Activated CD4-positive, alpha-beta T cell treated with anti-CD3 and anti-CD28 coated beads for 36 hours (primary cell): Measurements from ENCODE around the gene NOL4L. TPM values are rescaled to one million over a fixed set of nuclear protein-coding genes. Genes with fewer than 3 reads are reported as not detected.
A peak's percentile ranks its signal among the peaks of the same experiment; 100 is the strongest.

Source experiments
- ATAC-seq: fragments of 200-7000 bp; cut with Tn5 transposase; one replicate; pipeline ENCODE4 v1.10.0; 2021; ENCODE audit warnings: mild to moderate bottlenecking, moderate library complexity
- CTCF ChIA-PET: fragments of 350-600 bp; sonication (Branson Sonifier 250); formaldehyde crosslinking; loops from one replicate; lab custom pipeline; 2021; ENCODE audit warnings: antibody characterized with exemption; lab: Charles Lee
- POLR2A ChIA-PET: fragments of 350-600 bp; sonication (Branson Sonifier 250); formaldehyde crosslinking; loops from one replicate; lab custom pipeline; 2021; ENCODE audit warnings: antibody characterized with exemption, inconsistent platforms; lab: Charles Lee
- DNase-seq: peaks from one replicate; pipeline ENCODE4 v3.0.0-alpha.2; 2020
- H3K27ac Mint-ChIP-seq: one replicate; pipeline ENCODE4 v1.8.0; 2021; ENCODE audit warnings: mixed read lengths
- H3K27me3 Mint-ChIP-seq: one replicate; pipeline ENCODE4 v1.8.0; 2021; ENCODE audit warnings: mixed read lengths
- H3K36me3 Mint-ChIP-seq: one replicate; pipeline ENCODE4 v1.8.0; 2021; ENCODE audit warnings: low read depth, mixed read lengths
- H3K4me1 Mint-ChIP-seq: one replicate; pipeline ENCODE4 v1.8.0; 2021; ENCODE audit warnings: mixed read lengths
- H3K4me3 Mint-ChIP-seq: one replicate; pipeline ENCODE4 v1.8.0; 2021; ENCODE audit warnings: mild to moderate bottlenecking, moderate library complexity, mixed read lengths
- H3K9me3 Mint-ChIP-seq: one replicate; pipeline ENCODE4 v1.8.0; 2021; ENCODE audit warnings: low read depth, mixed read lengths
- intact Hi-C, 2 experiments: fragments of 100-400 bp; cut with DNase I in 1 of 2; cut with micrococcal nuclease in 1 of 2; formaldehyde crosslinking; loops; one replicate each; pipeline versions ENCODE4 v1.14.2 to v1.15.1; 2022 to 2024; cut with DNase I, micrococcal nuclease
- total RNA-seq, 2 experiments: library from RNA; stranded (reverse); gene quantifications; one replicate each; pipeline ENCODE4 v1.2.3, GENCODE V29; 2021

The NOL4L gene
- total RNA-seq, 2 experiments from 2014 or later = 17.3 to 22.0 TPM

DNA sequence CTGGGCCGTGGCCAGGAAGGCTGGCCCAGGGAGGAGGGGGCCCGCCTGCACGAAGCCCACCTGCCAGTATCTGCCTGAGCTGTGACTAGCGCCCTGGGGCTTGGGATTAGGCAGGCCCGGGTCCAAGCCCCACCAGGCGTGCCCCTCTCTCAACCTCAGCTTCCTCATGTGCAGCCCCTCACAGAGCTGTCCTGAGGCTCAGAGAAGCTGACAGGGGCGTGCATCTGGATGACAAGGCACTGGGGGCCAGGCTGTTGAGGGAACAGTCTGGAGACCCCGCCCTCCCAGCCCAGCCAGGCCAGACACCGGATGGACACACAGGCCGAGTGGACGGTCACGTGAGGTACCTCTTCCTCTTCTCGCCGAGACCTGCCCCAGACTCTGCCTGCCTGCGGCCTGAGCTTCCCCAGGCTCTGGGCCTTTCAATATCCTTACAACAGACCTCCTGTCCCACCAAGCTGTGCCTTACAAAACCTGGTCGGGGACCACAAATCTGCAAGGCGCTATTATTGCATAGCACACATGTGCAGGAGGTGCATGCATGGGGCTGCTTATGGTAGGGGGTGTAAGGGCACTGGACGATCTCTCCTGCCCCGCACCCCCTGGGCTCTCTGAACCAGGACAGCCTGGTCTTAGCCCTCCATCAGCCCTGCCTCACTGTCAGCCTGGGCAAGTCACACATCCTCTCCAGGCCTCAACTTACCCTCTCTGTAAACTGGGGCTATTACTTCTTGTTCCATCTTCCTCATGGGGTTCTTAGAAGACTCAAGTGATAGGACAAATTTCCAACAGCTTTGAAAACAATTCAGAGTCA is 20.0 kb downstream of the NOL4L start:
- peak overlapping the region; percentile 78 for H3K27ac Mint-ChIP-seq
- POLR2A ChIA-PET = no interaction called here
- DNase-seq (no peak), ATAC-seq (no peak)
- intact Hi-C loops = no loop called here
- H3K36me3 Mint-ChIP-seq = no peaks in the 10 kb centered on the region
- H3K4me3 Mint-ChIP-seq = no peak overlapping the region
- peaks cover 39% of the 10 kb centered on the region for H3K4me1 Mint-ChIP-seq
- no peaks in the 10 kb centered on the region for H3K9me3 Mint-ChIP-seq
- H3K27me3 Mint-ChIP-seq = no peaks in the 10 kb centered on the region
- CTCF ChIA-PET = interaction anchor here (0.5 to 1.9 kb wide), 3 partner anchors 43 to 120 kb away, joined by 3 to 4 read pairs (median 3); no protein-coding TSS in a partner anchor

DNA sequence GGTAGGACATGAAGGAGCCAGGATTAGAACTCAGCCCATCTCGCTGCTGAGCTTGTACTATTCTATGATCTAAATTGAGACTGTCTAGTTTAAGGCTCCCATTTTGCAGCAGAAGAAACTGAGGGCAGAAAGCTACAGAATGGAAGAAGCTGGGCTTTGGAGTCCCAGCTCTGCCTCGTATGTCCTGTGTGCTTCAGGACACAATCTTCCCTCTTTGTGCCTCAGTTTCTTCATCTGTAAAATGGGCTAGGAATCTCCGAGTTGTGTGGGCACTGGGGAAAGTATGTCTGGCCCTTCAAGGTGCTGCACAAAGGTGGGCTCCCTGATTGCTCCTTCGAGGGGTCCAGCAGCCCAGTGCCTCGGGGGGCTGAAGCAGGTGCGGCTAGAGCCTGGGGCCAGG is 20.7 kb downstream of the NOL4L start:
- POLR2A ChIA-PET = no interaction called here
- ATAC-seq = no peak
- CTCF ChIA-PET = interaction anchor here (1.2 to 1.6 kb wide), 2 partner anchors 20 to 42 kb away, joined by 3 read pairs; no protein-coding TSS in a partner anchor

DNA sequence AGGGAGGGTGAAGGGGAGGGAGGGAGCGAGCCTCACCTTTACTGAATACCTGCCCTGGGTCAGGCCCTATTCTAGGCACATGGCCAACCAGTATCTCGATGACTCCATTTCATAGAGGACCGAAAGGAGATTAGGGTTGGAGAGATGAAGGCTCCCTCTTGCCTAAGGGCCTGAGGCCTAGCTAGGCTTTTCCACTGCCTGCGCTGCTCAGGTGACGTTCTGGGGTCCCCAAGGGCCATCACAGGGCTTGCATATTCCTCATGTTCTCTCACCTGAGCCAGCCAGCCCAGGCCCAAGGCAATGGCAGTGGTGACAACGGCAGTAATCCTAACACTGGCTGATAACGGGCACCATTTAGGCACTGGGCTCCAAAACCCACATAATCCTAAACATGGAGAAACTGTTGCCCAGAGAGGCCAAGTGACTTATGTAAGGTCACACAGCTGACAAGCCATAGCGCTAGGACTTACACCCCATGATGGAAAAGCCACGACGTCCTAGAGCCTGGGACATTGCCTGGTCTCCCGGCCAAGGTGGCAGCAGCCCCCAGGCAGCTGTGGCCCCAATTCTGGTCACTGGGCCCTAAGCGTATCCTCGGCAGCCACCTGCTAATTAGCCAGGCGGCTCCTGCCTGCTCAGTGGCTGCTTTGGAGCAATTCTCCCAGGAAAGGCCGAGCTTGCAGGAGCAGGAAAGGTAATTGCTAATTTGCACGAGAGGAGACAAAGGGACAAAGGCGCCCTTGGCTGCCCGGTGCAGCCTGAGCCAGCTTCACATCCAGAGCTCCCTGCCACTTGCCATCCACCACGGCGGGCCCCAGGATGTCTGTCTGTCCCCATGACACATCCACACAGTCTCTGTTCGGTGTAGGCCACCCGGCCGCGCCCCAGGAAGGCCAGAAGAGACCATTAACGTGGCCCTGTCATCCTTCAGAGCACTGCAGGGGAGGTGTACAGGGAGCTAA is 21.5 kb downstream of the NOL4L start:
- Mint-ChIP-seq H3K9me3 (no peaks in the 10 kb centered on the region), H3K36me3 (no peaks in the 10 kb centered on the region), H3K27me3 (no peaks in the 10 kb centered on the region), H3K4me1 (peaks cover 38% of the 10 kb centered on the region), H3K27ac (no peak overlapping the region), H3K4me3 (no peak overlapping the region)
- POLR2A ChIA-PET = no interaction called here
- intact Hi-C loops = no loop called here
- CTCF ChIA-PET = interaction anchor here (0.6 to 1.6 kb wide), 3 partner anchors 19 to 53 kb away, joined by 3 read pairs; no protein-coding TSS in a partner anchor
- no peak for ATAC-seq
- no peak for DNase-seq

More for the DNA sequence above, 20.7 kb downstream of the NOL4L start:
- Mint-ChIP-seq H3K4me3 (no peak overlapping the region), H3K27ac (no peak overlapping the region), H3K9me3 (no peaks in the 10 kb centered on the region), H3K4me1 (peaks cover 37% of the 10 kb centered on the region), H3K36me3 (no peaks in the 10 kb centered on the region), H3K27me3 (no peaks in the 10 kb centered on the region)
- intact Hi-C loops = no loop called here
- DNase-seq = no peak

DNA sequence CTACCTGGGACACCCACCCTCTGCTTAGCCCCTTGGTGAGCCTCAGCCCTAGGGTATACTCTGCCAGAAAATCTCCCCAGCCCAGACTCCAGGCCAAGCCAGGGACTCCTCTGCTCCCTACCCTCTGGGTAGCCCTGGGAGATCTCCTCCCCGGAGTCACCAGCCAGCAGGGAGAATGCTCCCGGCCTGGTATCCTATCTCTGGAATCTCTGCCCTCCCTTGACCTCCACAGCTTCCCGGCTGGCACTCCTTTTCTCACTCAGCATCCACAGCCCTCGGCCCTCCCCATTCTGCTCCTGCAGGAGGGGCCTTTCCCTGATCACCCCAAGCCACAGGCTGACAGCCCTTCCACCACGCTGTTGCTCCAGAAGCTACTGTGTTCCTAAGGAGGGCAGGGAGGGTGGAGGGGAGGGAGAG is 22.6 kb downstream of the NOL4L start:
- POLR2A ChIA-PET = no interaction called here
- Mint-ChIP-seq H3K27ac (peak overlapping the region; percentile 70), H3K4me3 (no peak overlapping the region), H3K36me3 (no peaks in the 10 kb centered on the region), H3K9me3 (no peaks in the 10 kb centered on the region), H3K4me1 (peaks cover 41% of the 10 kb centered on the region), H3K27me3 (no peaks in the 10 kb centered on the region)
- DNase-seq = no peak
- ATAC-seq = no peak
- CTCF ChIA-PET = no interaction called here
- intact Hi-C loops = no loop called here

DNA sequence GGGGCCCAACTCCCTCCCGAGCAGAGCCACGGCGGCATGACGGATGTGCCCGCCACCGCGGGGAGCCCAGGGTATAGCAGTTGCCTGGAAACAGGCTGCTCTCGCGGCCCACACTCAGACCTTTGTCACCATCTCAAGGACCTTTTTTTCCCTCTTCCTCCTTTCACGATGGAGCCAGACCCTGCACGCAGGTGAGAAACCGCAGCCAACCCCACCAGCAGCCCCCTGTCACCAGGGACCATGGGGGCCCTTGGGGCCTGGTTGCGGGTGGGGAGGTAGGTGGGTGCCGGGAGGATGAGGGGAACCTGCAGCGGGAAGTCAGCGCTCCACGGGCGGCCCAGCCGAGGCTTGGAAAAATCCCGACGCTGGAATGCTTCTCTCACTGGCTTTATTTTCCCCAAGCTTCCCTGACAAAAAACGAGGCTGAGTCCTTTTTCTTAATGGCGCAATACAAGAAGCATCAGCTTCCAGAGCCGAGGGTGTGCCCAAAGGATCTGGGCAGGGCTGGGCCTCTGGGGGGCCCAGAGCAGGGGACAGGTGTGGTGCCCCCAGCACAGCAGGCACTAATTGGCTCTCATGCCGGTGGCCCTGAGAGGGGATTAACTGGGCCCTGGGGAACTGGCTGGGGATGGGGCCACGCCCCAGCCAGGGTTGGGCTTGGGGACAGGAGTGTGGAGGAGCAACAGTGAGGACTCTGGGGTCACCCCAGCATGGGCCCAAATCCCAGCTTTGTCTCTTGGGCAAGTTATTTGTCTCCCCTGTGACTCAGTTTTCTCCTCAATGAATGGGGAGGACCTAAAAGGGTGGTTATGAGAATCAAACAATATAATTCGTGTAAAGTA is 23.9 kb downstream of the NOL4L start:
- POLR2A ChIA-PET = interaction anchor here (0.5 to 0.7 kb wide), 2 partner anchors 20 to 199 kb away, joined by 3 read pairs; no protein-coding TSS in a partner anchor
- CTCF ChIA-PET = no interaction called here
- ATAC-seq (peak; percentile 77), DNase-seq (peak; percentile 60)
- Mint-ChIP-seq H3K4me1 (peaks cover 48% of the 10 kb centered on the region), H3K9me3 (no peaks in the 10 kb centered on the region), H3K27ac (peak overlapping the region; percentile 82), H3K4me3 (peak overlapping the region; percentile 49), H3K27me3 (no peaks in the 10 kb centered on the region), H3K36me3 (no peaks in the 10 kb centered on the region)
- intact Hi-C loops = no loop called here

DNA sequence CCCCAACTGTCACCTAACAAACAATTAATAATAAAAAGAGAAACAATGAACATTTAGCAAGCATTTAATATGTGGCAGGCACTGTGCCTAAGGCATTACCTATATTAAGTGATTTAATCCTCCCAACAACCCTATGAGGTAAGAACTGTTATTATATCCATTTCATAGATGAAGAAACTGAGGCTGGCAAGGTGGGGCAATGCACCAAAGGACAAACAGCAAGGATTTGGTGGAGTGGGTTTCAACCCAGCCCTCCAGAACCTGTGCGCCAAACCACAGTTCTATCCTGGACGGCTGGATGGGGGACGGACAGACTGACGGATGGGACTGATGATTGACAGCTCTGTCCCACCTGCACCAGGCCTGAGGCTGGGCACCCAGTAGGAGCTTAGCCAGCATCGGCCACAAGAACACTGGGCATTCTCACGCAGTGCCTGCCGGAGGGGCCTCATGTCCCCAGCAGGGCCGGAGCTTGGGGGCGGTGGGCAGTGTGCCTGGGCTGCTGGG is 24.6 kb downstream of the NOL4L start:
- H3K36me3 Mint-ChIP-seq = no peaks in the 10 kb centered on the region
- peak overlapping the region; percentile 82 for H3K27ac Mint-ChIP-seq
- H3K9me3 Mint-ChIP-seq = no peaks in the 10 kb centered on the region
- no peaks in the 10 kb centered on the region for H3K27me3 Mint-ChIP-seq
- no peak for ATAC-seq
- intact Hi-C loops = no loop called here
- H3K4me1 Mint-ChIP-seq = peaks cover 54% of the 10 kb centered on the region
- peak overlapping the region; percentile 49 for H3K4me3 Mint-ChIP-seq
- ChIA-PET CTCF (no interaction called here), POLR2A (interaction anchor here (0.5 to 0.7 kb wide), 2 partner anchors 19 to 199 kb away, joined by 3 read pairs; no protein-coding TSS in a partner anchor)
- no peak for DNase-seq

DNA sequence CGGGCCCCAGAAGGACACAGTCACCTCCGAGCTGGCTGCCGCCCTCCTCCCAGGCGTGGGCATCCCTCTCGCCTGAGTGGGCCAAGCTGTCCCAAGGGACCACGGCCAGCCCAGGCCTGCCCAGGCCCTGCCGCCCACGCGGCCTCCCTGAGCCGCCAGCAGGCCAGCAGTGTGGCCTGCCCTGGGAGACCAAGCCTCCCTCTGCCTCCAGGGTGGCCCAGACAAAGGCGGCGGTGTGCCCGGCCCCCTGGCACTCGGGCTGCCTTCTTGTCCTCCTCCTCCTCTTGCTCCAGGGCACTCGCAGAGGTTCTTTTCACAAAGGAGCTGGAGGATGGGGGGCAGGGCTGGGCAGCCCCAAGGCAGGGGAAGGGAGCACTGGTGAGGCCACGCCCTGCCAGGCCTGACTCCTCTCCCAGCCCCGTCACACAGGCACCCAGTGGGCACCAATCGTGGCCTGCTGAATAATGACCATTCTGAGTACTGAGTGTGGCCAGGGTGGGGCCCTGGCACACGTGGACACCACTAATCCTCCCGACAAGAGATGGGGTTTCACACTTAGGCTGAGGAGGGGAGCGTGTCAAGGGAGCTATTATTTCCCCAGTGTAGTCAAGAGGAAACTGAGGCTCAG is 25.3 kb downstream of the NOL4L start:
- no peaks in the 10 kb centered on the region for H3K36me3 Mint-ChIP-seq
- peaks cover 60% of the 10 kb centered on the region for H3K4me1 Mint-ChIP-seq
- no peaks in the 10 kb centered on the region for H3K9me3 Mint-ChIP-seq
- H3K27ac Mint-ChIP-seq = peak overlapping the region; percentile 48
- H3K4me3 Mint-ChIP-seq = no peak overlapping the region
- ChIA-PET CTCF (no interaction called here), POLR2A (no interaction called here)
- no peaks in the 10 kb centered on the region for H3K27me3 Mint-ChIP-seq
- intact Hi-C loops = no loop called here
- DNase-seq = no peak
- no peak for ATAC-seq

DNA sequence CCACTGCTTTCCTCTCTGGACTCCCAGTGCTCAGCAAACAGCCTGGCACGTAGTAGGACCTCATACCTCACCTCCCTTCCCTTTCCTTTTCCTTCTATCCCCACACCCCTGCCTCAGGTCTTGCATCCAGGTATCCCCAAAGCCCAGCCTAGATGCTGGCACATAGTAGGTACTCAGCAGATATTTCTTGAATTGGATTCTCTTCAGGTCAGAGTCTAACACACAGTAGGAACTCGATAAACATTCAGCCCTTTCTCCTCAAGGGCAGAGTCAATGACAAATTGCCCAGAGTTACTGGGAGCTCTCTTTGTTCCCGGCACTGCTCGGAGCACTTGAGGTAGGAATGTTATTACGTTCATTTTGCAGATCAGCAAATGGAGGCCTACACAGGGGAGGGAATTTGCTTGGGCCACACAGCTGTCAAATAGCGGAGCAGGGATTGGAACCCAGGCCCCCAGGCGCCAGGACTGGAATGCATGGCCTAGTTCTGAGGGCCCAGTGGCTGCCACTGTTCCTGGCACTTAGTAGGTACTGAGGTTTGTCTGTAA is 25.9 kb downstream of the NOL4L start:
- no peak for ATAC-seq
- POLR2A ChIA-PET = no interaction called here
- H3K4me1 Mint-ChIP-seq = peaks cover 66% of the 10 kb centered on the region
- intact Hi-C loops = no loop called here
- CTCF ChIA-PET = no interaction called here
- H3K4me3 Mint-ChIP-seq = no peak overlapping the region
- H3K27ac Mint-ChIP-seq = peak overlapping the region; percentile 55
- no peak for DNase-seq
- no peaks in the 10 kb centered on the region for H3K9me3 Mint-ChIP-seq
- no peaks in the 10 kb centered on the region for H3K36me3 Mint-ChIP-seq
- no peaks in the 10 kb centered on the region for H3K27me3 Mint-ChIP-seq

DNA sequence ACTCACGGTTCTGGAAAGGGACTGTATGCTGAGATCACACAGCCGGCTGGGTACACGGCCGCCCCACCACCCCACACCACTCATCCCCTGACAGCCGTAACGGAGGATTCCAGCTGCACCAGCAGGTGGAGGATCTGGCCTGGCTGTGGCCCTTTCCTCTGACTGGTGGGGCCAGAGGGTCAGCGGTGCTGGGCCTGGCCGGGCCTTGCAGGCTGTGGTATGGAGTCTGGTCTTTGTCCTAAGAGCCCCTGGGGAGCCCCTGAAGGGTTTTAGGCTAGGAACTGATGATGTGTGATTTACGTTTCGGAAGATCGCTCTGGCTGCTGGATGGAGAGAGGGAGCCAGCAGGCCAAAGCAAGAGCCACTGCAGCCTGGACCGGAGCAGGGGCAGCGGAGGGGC is 26.6 kb downstream of the NOL4L start:
- ChIA-PET POLR2A (no interaction called here), CTCF (interaction anchor here (0.6 to 1.5 kb wide), 4 partner anchors 8 to 411 kb away, joined by 3 to 6 read pairs (median 4); no protein-coding TSS in a partner anchor)
- Mint-ChIP-seq H3K9me3 (no peaks in the 10 kb centered on the region), H3K36me3 (no peaks in the 10 kb centered on the region), H3K4me1 (peaks cover 72% of the 10 kb centered on the region), H3K27me3 (no peaks in the 10 kb centered on the region), H3K27ac (no peak overlapping the region), H3K4me3 (no peak overlapping the region)
- DNase-seq (no peak), ATAC-seq (no peak)
- intact Hi-C loops = no loop called here

DNA sequence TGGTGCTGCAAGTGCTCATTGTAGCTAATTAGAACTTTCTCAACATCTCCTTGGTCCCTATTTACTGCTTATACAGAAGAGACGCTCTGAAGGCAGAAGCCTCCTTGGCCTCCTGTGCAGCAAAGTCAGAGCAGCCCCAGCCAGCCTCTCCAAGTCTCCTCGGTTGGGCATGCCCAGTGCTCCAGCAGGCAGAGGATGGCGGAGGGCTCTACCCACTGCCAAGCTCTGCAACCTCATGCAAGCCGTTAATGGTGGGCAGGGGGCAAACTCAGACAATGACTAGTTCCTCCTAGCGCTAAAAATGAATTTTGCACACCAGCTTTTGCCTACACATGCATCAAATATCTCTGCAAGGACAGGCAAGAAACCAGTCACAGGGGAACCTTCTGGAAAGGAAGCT is 27.8 kb downstream of the NOL4L start:
- ChIA-PET CTCF (interaction anchor here (0.7 to 1.6 kb wide), 8 partner anchors 9 to 61 kb away, joined by 3 to 6 read pairs (median 3); no protein-coding TSS in a partner anchor), POLR2A (interaction anchor here (0.7 kb wide), 1 partner anchor 15 kb away, joined by 3 read pairs; no protein-coding TSS in a partner anchor)
- Mint-ChIP-seq H3K4me1 (peaks cover 79% of the 10 kb centered on the region), H3K36me3 (no peaks in the 10 kb centered on the region), H3K27me3 (no peaks in the 10 kb centered on the region), H3K4me3 (no peak overlapping the region), H3K27ac (no peak overlapping the region), H3K9me3 (no peaks in the 10 kb centered on the region)
- no peak for ATAC-seq
- intact Hi-C loops = no loop called here
- DNase-seq = no peak
